ENCODE data around the gene CD99L2. TPM values are rescaled to one million over a fixed set of nuclear protein-coding genes. Genes with fewer than 3 reads are reported as not detected.

The CD99L2 gene, protein sequence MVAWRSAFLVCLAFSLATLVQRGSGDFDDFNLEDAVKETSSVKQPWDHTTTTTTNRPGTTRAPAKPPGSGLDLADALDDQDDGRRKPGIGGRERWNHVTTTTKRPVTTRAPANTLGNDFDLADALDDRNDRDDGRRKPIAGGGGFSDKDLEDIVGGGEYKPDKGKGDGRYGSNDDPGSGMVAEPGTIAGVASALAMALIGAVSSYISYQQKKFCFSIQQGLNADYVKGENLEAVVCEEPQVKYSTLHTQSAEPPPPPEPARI
- 39.5 and 46.9 TPM in 2 replicates for total RNA-seq

GRCh38 chrX:150898343-150899190, at the start of gene CD99L2:
Gene CD99L2, minus strand, starts transcription at chrX:150898668. Its CDS starts 80 bp downstream, at chrX:150898588.

Other genes with a start within 250 kb of the CD99L2 start
- gene MTMR1, start 205.3 kb downstream of the CD99L2 start, total RNA-seq, result 11.3 and 11.7 TPM in 2 replicates
- 26.1 and 37.0 TPM in 2 replicates for gene HMGB3, start 84.7 kb upstream of the CD99L2 start, total RNA-seq

Measured in dermis lymphatic vessel endothelial cell (primary cell).